Naive thymus-derived CD4-positive, alpha-beta T cell (primary cell): ENCODE results near the gene POLR2J2. TPM values are rescaled to one million over a fixed set of nuclear protein-coding genes. Genes with fewer than 3 reads are reported as not detected.
"Not testable (repeated sequence)": the region's sequence is repeated elsewhere in the genome, so short reads cannot be mapped to it uniquely, and the experiment has no call there.

Source experiments
- ATAC-seq: fragments of 150-1000 bp; cut with Tn5 transposase; 2 replicates; pipeline ENCODE4 v1.10.0; 2021; ENCODE audit warnings: mild to moderate bottlenecking, moderate library complexity
- CTCF ChIA-PET: fragments of 350-600 bp; sonication (Branson Sonifier 250); formaldehyde crosslinking; loops from one replicate; lab custom pipeline; 2021; ENCODE audit warnings: antibody characterized with exemption; lab: Charles Lee
- POLR2A ChIA-PET: fragments of 350-600 bp; sonication (Branson Sonifier 250); formaldehyde crosslinking; loops from one replicate; lab custom pipeline; 2021; ENCODE audit warnings: antibody characterized with exemption, inconsistent platforms; lab: Charles Lee
- DNase-seq, 9 donors: peaks; one replicate each; pipeline versions ENCODE4 v3.0.0 to v3.0.0-alpha.2; 2020 to 2022; ENCODE audit warnings: mixed read lengths in 1 of 9
- H3K27ac ChIP-seq: one replicate; pipeline ENCODE4 v1.7.0; 2013; ENCODE audit warnings: mild to moderate bottlenecking, low read depth, low read length, moderate library complexity
- H3K27me3 ChIP-seq, 2 donors: one replicate each; pipeline ENCODE4 v1.7.0; 2013; ENCODE audit warnings: low read length in 2 of 2, mild to moderate bottlenecking in 2 of 2, moderate library complexity in 2 of 2; ENCODE audit not compliant: control insufficient read depth in 2 of 2, insufficient read depth in 2 of 2
- H3K36me3 ChIP-seq, 3 experiments: 1 replicate in 2 of 3; 2 replicates in 1 of 3; pipeline ENCODE4 v1.7.0; 2013; ENCODE audit warnings: low read length in 3 of 3, mild to moderate bottlenecking in 3 of 3, moderate library complexity in 1 of 3; ENCODE audit not compliant: insufficient read depth in 3 of 3, control insufficient read depth in 2 of 3
- H3K4me1 ChIP-seq, 2 donors: one replicate each; pipeline ENCODE4 v1.7.0; 2013; ENCODE audit warnings: low read length in 2 of 2, mild to moderate bottlenecking in 2 of 2, moderate library complexity in 1 of 2; ENCODE audit not compliant: control insufficient read depth in 2 of 2, insufficient read depth in 2 of 2
- H3K4me3 ChIP-seq: 2 replicates; pipeline ENCODE4 v1.7.0; 2013; ENCODE audit warnings: mild to moderate bottlenecking, low read length
- H3K9me3 ChIP-seq, 3 experiments: 1 replicate in 2 of 3; 2 replicates in 1 of 3; pipeline ENCODE4 v1.7.0; 2013; ENCODE audit warnings: low read length in 3 of 3; ENCODE audit not compliant: control insufficient read depth in 2 of 3
- H3K27ac Mint-ChIP-seq, 9 donors: one replicate each; pipeline ENCODE4 v1.8.0; 2020 to 2022; ENCODE audit warnings: mixed read lengths in 9 of 9, mild to moderate bottlenecking in 8 of 9, moderate library complexity in 5 of 9, inconsistent platforms in 2 of 9
- H3K27me3 Mint-ChIP-seq, 5 donors: one replicate each; pipeline ENCODE4 v1.8.0; 2021 to 2022; ENCODE audit warnings: mixed read lengths in 5 of 5, mild to moderate bottlenecking in 1 of 5
- H3K36me3 Mint-ChIP-seq, 5 donors: one replicate each; pipeline ENCODE4 v1.8.0; 2020 to 2022; ENCODE audit warnings: mixed read lengths in 5 of 5, mild to moderate bottlenecking in 3 of 5, inconsistent platforms in 1 of 5
- H3K4me1 Mint-ChIP-seq, 7 donors: one replicate each; pipeline ENCODE4 v1.8.0; 2020 to 2022; ENCODE audit warnings: mixed read lengths in 7 of 7, mild to moderate bottlenecking in 3 of 7, inconsistent platforms in 1 of 7
- H3K4me3 Mint-ChIP-seq, 10 donors: one replicate each; pipeline ENCODE4 v1.8.0; 2020 to 2022; ENCODE audit warnings: mild to moderate bottlenecking in 10 of 10, mixed read lengths in 10 of 10, moderate library complexity in 6 of 10, inconsistent platforms in 2 of 10
- H3K9me3 Mint-ChIP-seq, 11 donors: one replicate each; pipeline ENCODE4 v1.8.0; 2020 to 2022; ENCODE audit warnings: mixed read lengths in 11 of 11, mild to moderate bottlenecking in 4 of 11, inconsistent platforms in 1 of 11, moderate library complexity in 1 of 11
- intact Hi-C, 2 donors: fragments of 100-400 bp; cut with micrococcal nuclease; formaldehyde crosslinking; loops; one replicate each; pipeline ENCODE4 v1.15.1; 2023
- polyA plus RNA-seq, 2 donors: library from polyadenylated mRNA; unstranded; fragments of 300-500 nt; fragmentation: Illumina TruSeq; gene quantifications; one replicate each; pipeline ENCODE4 v1.2.3, GENCODE V29; 2021
- total RNA-seq, 6 experiments: library from RNA in 5 of 6; stranded (reverse) in 5 of 6; gene quantifications; 1 replicate in 5 of 6; 2 replicates in 1 of 6; pipeline ENCODE4 v1.2.3 and lab custom pipeline; 2021 to 2026

The POLR2J2 gene
- total and polyA plus RNA-seq, 7 experiments from 2014 or later, result 3.9 to 48.2 (median 29.8) TPM

GRCh38 chr7:102671956-102672307 is 469 bp upstream of the POLR2J2 start:
- H3K4me3 ChIP-seq, H3K4me3 Mint-ChIP-seq, POLR2A ChIA-PET, H3K9me3 Mint-ChIP-seq, H3K36me3 ChIP-seq, H3K27me3 Mint-ChIP-seq, H3K27ac ChIP-seq, H3K27me3 ChIP-seq, DNase-seq, H3K36me3 Mint-ChIP-seq, intact Hi-C loops, CTCF ChIA-PET, H3K4me1 Mint-ChIP-seq, H3K9me3 ChIP-seq, H3K4me1 ChIP-seq, H3K27ac Mint-ChIP-seq: not testable (repeated sequence)
- ATAC-seq, result peak; percentile 4

- H3K27me3 ChIP-seq, ATAC-seq, H3K9me3 ChIP-seq, H3K4me3 Mint-ChIP-seq, H3K27ac Mint-ChIP-seq, H3K9me3 Mint-ChIP-seq, H3K36me3 Mint-ChIP-seq, H3K4me3 ChIP-seq, H3K27ac ChIP-seq, H3K36me3 ChIP-seq, intact Hi-C loops, H3K4me1 Mint-ChIP-seq, CTCF ChIA-PET, DNase-seq, POLR2A ChIA-PET, H3K4me1 ChIP-seq, H3K27me3 Mint-ChIP-seq: not testable (repeated sequence)
These were observed 3.9 kb downstream of the POLR2J2 start for GRCh38 chr7:102667523-102667922.

DNA sequence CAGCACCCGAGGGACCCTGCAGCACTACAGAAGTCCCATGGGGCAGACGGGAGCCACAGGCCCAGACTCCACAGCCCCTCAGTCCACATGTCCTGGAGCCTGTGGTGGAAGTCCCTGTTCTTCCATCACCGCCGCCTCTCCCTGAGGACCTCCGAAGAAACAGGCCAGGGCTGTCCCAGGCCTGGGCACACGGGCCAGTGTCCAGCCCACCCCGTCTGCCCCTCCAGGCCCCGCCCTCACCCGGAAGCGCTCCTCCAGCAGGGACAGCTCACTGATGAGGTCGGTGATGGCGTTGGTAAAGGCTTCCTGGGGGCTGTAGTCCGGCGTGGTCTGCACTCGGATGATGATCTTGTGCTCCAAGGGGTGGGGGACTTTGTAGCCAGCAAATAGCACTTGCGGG is 4.6 kb downstream of the POLR2J2 start:
- CTCF ChIA-PET, H3K4me3 ChIP-seq, H3K27ac ChIP-seq, H3K9me3 Mint-ChIP-seq, H3K4me1 Mint-ChIP-seq, H3K27ac Mint-ChIP-seq, H3K4me3 Mint-ChIP-seq, intact Hi-C loops, DNase-seq, H3K27me3 Mint-ChIP-seq, POLR2A ChIA-PET, H3K4me1 ChIP-seq, H3K9me3 ChIP-seq, H3K27me3 ChIP-seq, ATAC-seq, H3K36me3 Mint-ChIP-seq, H3K36me3 ChIP-seq: not testable (repeated sequence)

- ATAC-seq, H3K4me3 ChIP-seq, H3K27ac ChIP-seq, intact Hi-C loops, CTCF ChIA-PET, H3K4me1 Mint-ChIP-seq, H3K27me3 ChIP-seq, H3K4me3 Mint-ChIP-seq, H3K36me3 ChIP-seq, POLR2A ChIA-PET, H3K27me3 Mint-ChIP-seq, H3K27ac Mint-ChIP-seq, H3K4me1 ChIP-seq, H3K9me3 ChIP-seq, DNase-seq, H3K9me3 Mint-ChIP-seq, H3K36me3 Mint-ChIP-seq: not testable (repeated sequence)
These were observed 6.7 kb downstream of the POLR2J2 start for GRCh38 chr7:102664765-102665164.

GRCh38 chr7:102649924-102650323 is 21.5 kb downstream of the POLR2J2 start, which contains the start of gene SPDYE2B:
Gene SPDYE2B (plus strand): TSS chr7:102650319. CDS start chr7:102652349, 2,030 bp downstream.
- H3K27ac Mint-ChIP-seq, result peak within 1 kb of the TSS in 1 of 9 donors; percentile 17
- POLR2A ChIA-PET, result not testable (repeated sequence)

GRCh38 chr7:102647813-102648212 is 23.6 kb downstream of the POLR2J2 start:
- H3K27ac Mint-ChIP-seq, POLR2A ChIA-PET, H3K4me3 Mint-ChIP-seq, H3K36me3 Mint-ChIP-seq, intact Hi-C loops, H3K9me3 ChIP-seq, H3K4me1 ChIP-seq, H3K4me1 Mint-ChIP-seq, H3K9me3 Mint-ChIP-seq, H3K27me3 Mint-ChIP-seq, ATAC-seq, DNase-seq, H3K36me3 ChIP-seq, CTCF ChIA-PET, H3K4me3 ChIP-seq, H3K27ac ChIP-seq, H3K27me3 ChIP-seq: not testable (repeated sequence)

More at GRCh38 chr7:102649924-102650323, 21.5 kb downstream of the POLR2J2 start, which contains the start of gene SPDYE2B:
- H3K27me3 Mint-ChIP-seq, CTCF ChIA-PET, H3K27me3 ChIP-seq, H3K4me3 ChIP-seq, H3K27ac ChIP-seq, H3K9me3 Mint-ChIP-seq, H3K4me1 ChIP-seq, H3K4me1 Mint-ChIP-seq, intact Hi-C loops, ATAC-seq, H3K9me3 ChIP-seq, DNase-seq, H3K4me3 Mint-ChIP-seq, H3K36me3 Mint-ChIP-seq, H3K36me3 ChIP-seq: not testable (repeated sequence)

DNA sequence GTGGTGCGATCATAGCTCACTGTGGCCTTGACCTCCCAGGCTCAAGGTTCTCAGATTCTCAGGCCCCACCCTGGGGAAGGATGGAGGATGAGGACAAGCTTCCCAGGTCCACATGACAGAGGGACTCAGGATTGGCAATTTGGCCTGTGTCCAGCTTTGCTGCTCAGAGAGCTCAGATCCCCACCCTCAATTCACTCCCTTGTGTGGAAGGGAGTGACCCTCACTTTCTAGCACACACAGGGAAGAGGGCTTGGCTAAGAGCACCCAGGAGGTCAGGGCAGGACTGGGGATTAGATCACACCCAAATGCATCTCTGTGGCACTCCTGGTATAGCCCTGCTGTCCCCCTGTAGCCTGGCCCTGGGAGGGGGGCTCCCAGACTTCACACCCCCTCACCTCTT is 28.1 kb downstream of the POLR2J2 start:
- H3K27me3 ChIP-seq, H3K27me3 Mint-ChIP-seq, H3K36me3 Mint-ChIP-seq, H3K27ac Mint-ChIP-seq, H3K4me1 Mint-ChIP-seq, H3K9me3 Mint-ChIP-seq, ATAC-seq, H3K9me3 ChIP-seq, DNase-seq, H3K4me3 Mint-ChIP-seq, H3K4me3 ChIP-seq, POLR2A ChIA-PET, intact Hi-C loops, H3K4me1 ChIP-seq, H3K27ac ChIP-seq, H3K36me3 ChIP-seq, CTCF ChIA-PET: not testable (repeated sequence)
